Ishikawa (cell line): ENCODE data around the gene PPP1R12A.

Experiments used
- CEBPB ChIP-seq: IDR thresholded peaks from 2 replicates; pipeline ENCODE4 v1.6.1; 2012
- CREB1 ChIP-seq: IDR thresholded peaks from 2 replicates; pipeline ENCODE4 v1.6.1; 2012; ENCODE audit warnings: low read depth
- EGR1 ChIP-seq: IDR thresholded peaks from 2 replicates; pipeline ENCODE4 v1.6.1; 2012
- EP300 ChIP-seq: IDR thresholded peaks from 2 replicates; pipeline ENCODE4 v1.6.1; 2012; ENCODE audit warnings: borderline replicate concordance
- FOXM1 ChIP-seq: IDR thresholded peaks from 2 replicates; pipeline ENCODE4 v1.6.1; 2012; ENCODE audit warnings: low read depth, borderline replicate concordance
- MAX ChIP-seq: IDR thresholded peaks from 2 replicates; pipeline ENCODE4 v1.6.1; 2012
- NFIC ChIP-seq: IDR thresholded peaks from 2 replicates; pipeline ENCODE4 v1.6.1; 2012
- RAD21 ChIP-seq: IDR thresholded peaks from 2 replicates; pipeline ENCODE4 v1.6.1; 2012; ENCODE audit warnings: low read depth
- REST ChIP-seq: IDR thresholded peaks from 2 replicates; pipeline ENCODE4 v1.6.1; 2012; ENCODE audit warnings: low read depth, mild to moderate bottlenecking
- TAF1 ChIP-seq: IDR thresholded peaks from 2 replicates; pipeline ENCODE4 v1.6.1; 2012; ENCODE audit warnings: low read depth, mild to moderate bottlenecking
- TCF12 ChIP-seq: IDR thresholded peaks from 2 replicates; pipeline ENCODE4 v1.6.1; 2012; ENCODE audit warnings: low read depth
- TEAD4 ChIP-seq: IDR thresholded peaks from 2 replicates; pipeline ENCODE4 v1.6.1; 2012
- YY1 ChIP-seq: IDR thresholded peaks from 2 replicates; pipeline ENCODE4 v1.6.1; 2012; ENCODE audit warnings: low read depth
- ZBTB7A ChIP-seq: IDR thresholded peaks from 2 replicates; pipeline ENCODE4 v1.6.1; 2012; ENCODE audit warnings: low read depth
- TF ChIP-seq, protein P1 (sequence below): IDR thresholded peaks from 2 replicates; pipeline ENCODE4 v1.6.1; 2012

PPP1R12A gene

DNA sequence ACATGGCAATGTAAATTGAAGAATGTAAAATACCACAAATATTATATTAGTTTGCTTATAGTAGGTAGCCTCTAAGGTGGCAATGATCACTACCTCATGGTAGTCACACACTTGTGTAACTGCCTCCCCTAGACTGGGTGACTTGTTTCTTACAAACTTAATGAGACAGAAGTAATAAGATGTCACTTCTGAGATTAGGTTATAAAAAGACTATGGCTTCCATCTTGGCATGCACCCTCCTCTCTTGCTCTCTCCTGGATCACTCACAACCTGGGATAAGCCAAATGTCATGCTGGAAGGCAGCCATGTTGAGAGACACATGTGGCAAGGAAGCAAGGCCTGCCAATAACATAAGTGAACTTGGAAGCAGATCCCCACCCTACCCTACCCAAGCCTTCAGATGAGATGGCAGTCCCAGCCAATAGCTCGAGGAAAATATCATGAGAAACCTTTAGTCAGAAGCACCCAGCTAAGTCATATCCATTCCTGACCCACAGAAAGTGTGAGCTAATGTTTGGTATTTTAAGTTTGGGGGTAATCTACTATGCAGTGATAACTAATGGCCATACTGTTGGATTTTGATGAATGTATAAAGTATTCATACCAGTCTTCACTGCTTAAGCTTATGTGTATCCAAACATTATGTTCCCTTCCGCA is 43.3 kb downstream of the PPP1R12A start:
- no peak for TF ChIP-seq TEAD4
- TF ChIP-seq REST: no peak
- no peak for TF ChIP-seq RAD21
- no peak for TF ChIP-seq YY1
- no peak for TF ChIP-seq EP300
- TF ChIP-seq EGR1: no peak
- TF ChIP-seq FOXM1: no peak
- no peak for TF ChIP-seq CREB1
- TF ChIP-seq, protein P1, sequence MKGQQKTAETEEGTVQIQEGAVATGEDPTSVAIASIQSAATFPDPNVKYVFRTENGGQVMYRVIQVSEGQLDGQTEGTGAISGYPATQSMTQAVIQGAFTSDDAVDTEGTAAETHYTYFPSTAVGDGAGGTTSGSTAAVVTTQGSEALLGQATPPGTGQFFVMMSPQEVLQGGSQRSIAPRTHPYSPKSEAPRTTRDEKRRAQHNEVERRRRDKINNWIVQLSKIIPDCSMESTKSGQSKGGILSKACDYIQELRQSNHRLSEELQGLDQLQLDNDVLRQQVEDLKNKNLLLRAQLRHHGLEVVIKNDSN: no peak
- TF ChIP-seq TAF1: no peak
- TF ChIP-seq MAX: no peak
- no peak for TF ChIP-seq TCF12
- no peak for TF ChIP-seq CEBPB
- no peak for TF ChIP-seq ZBTB7A
- no peak for TF ChIP-seq NFIC

- TF ChIP-seq RAD21: no peak
- no peak for TF ChIP-seq CREB1
- no peak for TF ChIP-seq REST
- no peak for TF ChIP-seq TCF12
- no peak for TF ChIP-seq EGR1
- no peak for TF ChIP-seq YY1
- no peak for TF ChIP-seq FOXM1
- no peak for TF ChIP-seq NFIC
- TF ChIP-seq, protein P1: no peak
- no peak for TF ChIP-seq ZBTB7A
- TF ChIP-seq MAX: no peak
- TF ChIP-seq EP300: no peak
- TF ChIP-seq CEBPB: no peak
- TF ChIP-seq TEAD4: no peak
- no peak for TF ChIP-seq TAF1
Observed at GRCh38 chr12:79887890-79888289, 47.0 kb downstream of the PPP1R12A start.

DNA sequence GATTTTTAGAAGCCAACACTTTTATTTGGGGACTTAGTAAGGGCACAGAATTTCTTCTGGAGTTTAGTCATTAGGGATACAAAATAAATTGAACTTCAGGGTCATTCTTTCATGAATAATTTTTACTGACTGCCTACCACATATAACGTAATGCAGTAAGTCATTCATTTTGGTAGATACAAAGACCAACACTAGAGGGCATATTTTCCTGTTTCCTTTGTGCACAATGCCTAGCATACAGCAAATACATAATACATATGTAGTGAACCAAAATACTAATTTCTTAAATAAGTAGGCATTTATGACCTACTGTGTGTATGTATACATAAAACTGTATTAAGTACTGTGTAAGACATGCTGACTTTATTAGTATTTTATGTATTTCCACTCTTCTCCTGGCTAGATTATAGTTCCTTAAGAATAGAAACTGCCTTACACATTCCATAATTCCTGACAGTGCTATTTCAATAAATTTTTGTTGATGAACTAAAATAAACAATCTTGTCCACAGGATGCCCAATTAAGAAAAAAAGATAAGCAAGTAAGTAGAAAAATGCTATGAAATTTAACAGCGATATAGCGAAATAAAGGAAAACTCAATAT is 47.9 kb downstream of the PPP1R12A start:
- TF ChIP-seq FOXM1 (no peak), RAD21 (peak; percentile 38)

DNA sequence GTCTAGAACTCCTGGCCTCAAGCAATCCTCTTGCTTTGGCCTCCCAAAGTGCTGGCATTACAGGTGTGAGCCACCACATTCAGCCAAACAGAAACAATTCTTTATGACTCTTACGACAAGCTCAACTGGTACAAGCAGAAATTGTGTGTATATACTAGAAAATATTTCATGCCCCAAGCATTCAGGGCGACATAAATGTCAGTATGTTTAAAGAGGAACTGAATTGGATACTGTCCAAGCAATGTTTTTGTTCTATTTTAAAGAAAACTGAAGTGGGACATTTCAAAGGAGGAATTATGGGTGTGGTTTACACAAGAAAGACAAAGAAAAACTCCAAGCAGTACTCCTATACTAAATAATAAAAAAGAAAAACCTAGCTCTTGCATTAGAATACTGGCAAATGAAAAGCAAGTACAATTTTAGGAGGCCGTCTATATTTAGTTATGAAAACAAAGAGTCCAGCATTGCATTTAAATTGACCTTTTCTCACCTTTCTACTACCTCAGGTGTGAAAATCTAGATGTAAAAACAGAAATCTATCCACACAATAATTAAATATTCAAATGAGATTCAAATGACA is 48.9 kb downstream of the PPP1R12A start:
- TF ChIP-seq FOXM1 (no peak), NFIC (no peak), CEBPB (no peak), ZBTB7A (no peak), TEAD4 (no peak), MAX (no peak), EP300 (no peak), CREB1 (no peak), TAF1 (no peak), EGR1 (no peak), YY1 (no peak), REST (no peak), TCF12 (no peak), RAD21 (no peak)
- TF ChIP-seq, protein P1: no peak
